ENCODE measurements around the gene FOXL2NB. TPM values are rescaled to one million over a fixed set of nuclear protein-coding genes. Genes with fewer than 3 reads are reported as not detected.
"Not testable (repeated sequence)": the region's sequence is repeated elsewhere in the genome, so short reads cannot be mapped to it uniquely, and the experiment has no call there.

Gene FOXL2NB
- total RNA-seq, 4 donors from 2014 or later: not detected

- Histone ChIP-seq H3K9me3 (no peaks in the 10 kb centered on the region), H3K27ac (peak overlapping the region; percentile 89 to 95 (median 93)), H3K4me1 (peaks cover 11 to 22% of the 10 kb centered on the region in 2 donors), H3K36me3 (no peaks in the 10 kb centered on the region), H3K4me3 (replicated peaks in 1 of 3) (peak overlapping the region in 2 of 3 donors; percentile 20 to 41), H3K27me3 (no peaks in the 10 kb centered on the region)
- peak; percentile 98 to 99 for DNase-seq
- intact Hi-C loops (cut with DNase I): loop anchor here (5.0 to 10.0 kb wide), 3 partner anchors 81 to 318 kb away; partner anchors contain the start of gene PIK3CB
- TF ChIP-seq POLR2A (IDR thresholded peaks at IDR 0.05) (peak in 1 of 2 donors; percentile 70), CTCF (IDR thresholded peaks at IDR 0.05) (peak; percentile 83 to 96 (median 93))
- WGBS, 2 donors: 3 to 6% methylated on average over 38 to 44 of the region's 68 CpGs
These were observed 31.2 kb upstream of the FOXL2NB start for GRCh38 chr3:138915503-138916498.

GRCh38 chr3:138916824-138917223 is 30.2 kb upstream of the FOXL2NB start:
- 55 to 61% methylated on average over 2 of the region's 2 CpGs for WGBS, 2 donors
- Histone ChIP-seq H3K27me3 (no peaks in the 10 kb centered on the region), H3K27ac (peak overlapping the region in 2 of 3 donors; percentile 93 to 95), H3K9me3 (no peaks in the 10 kb centered on the region), H3K4me3 (replicated peaks in 1 of 3) (no peak overlapping the region), H3K36me3 (no peaks in the 10 kb centered on the region), H3K4me1 (peaks cover 17 to 31% of the 10 kb centered on the region in 2 donors)
- intact Hi-C loops (cut with DNase I): loop anchor here (5.0 to 10.0 kb wide), 3 partner anchors 82 to 320 kb away; partner anchors contain the start of gene PIK3CB
- TF ChIP-seq CTCF (IDR thresholded peaks at IDR 0.05): no peak
- TF ChIP-seq POLR2A (IDR thresholded peaks at IDR 0.05): no peak
- DNase-seq: peak; percentile 82

- no peak for DNase-seq
- intact Hi-C loops (cut with DNase I): loop anchor here (5.0 to 10.0 kb wide), 3 partner anchors 85 to 322 kb away; partner anchors contain the start of gene PIK3CB
- no peaks in the 10 kb centered on the region for H3K9me3 ChIP-seq
These were observed 27.7 kb upstream of the FOXL2NB start for GRCh38 chr3:138919325-138919724.

GRCh38 chr3:138921316-138922292 is 25.4 kb upstream of the FOXL2NB start:
- H3K4me1 ChIP-seq: peaks cover 11 to 24% of the 10 kb centered on the region in 2 donors
- intact Hi-C loops (cut with DNase I): loop anchor here (10.0 kb wide), 1 partner anchor 597 kb away; the partner anchor contains the start of gene NME9
- TF ChIP-seq CTCF (IDR thresholded peaks at IDR 0.05) (no peak), POLR2A (IDR thresholded peaks at IDR 0.05) (peak in 1 of 2 donors; percentile 32)
- H3K27ac ChIP-seq: peak overlapping the region; percentile 84 to 88 (median 86)
- H3K27me3 ChIP-seq: no peaks in the 10 kb centered on the region
- DNase-seq: peak; percentile 86 to 87
- 69 to 71% methylated on average over 8 of the region's 8 CpGs for WGBS, 2 donors
- H3K9me3 ChIP-seq: no peaks in the 10 kb centered on the region
- H3K4me3 ChIP-seq (replicated peaks in 1 of 3): no peak overlapping the region
- H3K36me3 ChIP-seq: no peaks in the 10 kb centered on the region

More at GRCh38 chr3:138919325-138919724, 27.7 kb upstream of the FOXL2NB start:
- Histone ChIP-seq H3K4me3 (replicated peaks in 1 of 3) (no peak overlapping the region), H3K4me1 (peaks cover 17 to 42% of the 10 kb centered on the region in 2 donors), H3K36me3 (no peaks in the 10 kb centered on the region), H3K27me3 (no peaks in the 10 kb centered on the region), H3K27ac (no peak overlapping the region)
- 46 to 70% methylated on average over 3 to 4 of the region's 4 CpGs for WGBS, 2 donors
- TF ChIP-seq POLR2A (IDR thresholded peaks at IDR 0.05): no peak
- no peak for TF ChIP-seq CTCF (IDR thresholded peaks at IDR 0.05)

- intact Hi-C loops (cut with DNase I): loop anchor here (10.0 kb wide), 1 partner anchor 598 kb away; the partner anchor contains the start of gene NME9
- WGBS, 2 donors: 86 to 89% methylated on average over 6 of the region's 6 CpGs
- not testable (repeated sequence) for H3K36me3 ChIP-seq; DNase-seq; H3K27me3 ChIP-seq; H3K4me3 ChIP-seq (replicated peaks in 1 of 3); H3K9me3 ChIP-seq
- H3K4me1 ChIP-seq: peaks cover 6 to 20% of the 10 kb centered on the region in 2 donors
- H3K27ac ChIP-seq: peak overlapping the region; percentile 84 to 86 (median 84)
These were observed 24.6 kb upstream of the FOXL2NB start for GRCh38 chr3:138922400-138922799.
